Measurements from ENCODE around the gene CDC37. TPM values are rescaled to one million over a fixed set of nuclear protein-coding genes. Genes with fewer than 3 reads are reported as not detected.

CDC37 gene
- total RNA-seq, 1 experiment from 2014 or later, result 204 TPM

GRCh38 chr19:10356431-10356830 lies 46.9 kb downstream of the CDC37 start:
- POLR2A ChIA-PET, result no interaction called here
- Mint-ChIP-seq H3K4me1 (peaks cover 14% of the 10 kb centered on the region), H3K4me3 (no peak overlapping the region), H3K9me3 (no peaks in the 10 kb centered on the region), H3K27ac (no peak overlapping the region), H3K27me3 (ENCODE audit: low read depth) (no peaks in the 10 kb centered on the region), H3K36me3 (no peaks in the 10 kb centered on the region; the same call in 1 of the 2 replicates)
- TF ChIP-seq CTCF (IDR thresholded peaks at IDR 0.05), result no peak
- no peak for TF ChIP-seq PRRX2 (CRISPR knock-in tag; IDR thresholded peaks at IDR 0.05)
- no peak for TF ChIP-seq ZNF232 (CRISPR knock-in tag; IDR thresholded peaks at IDR 0.05)
- TF ChIP-seq, protein P1, sequence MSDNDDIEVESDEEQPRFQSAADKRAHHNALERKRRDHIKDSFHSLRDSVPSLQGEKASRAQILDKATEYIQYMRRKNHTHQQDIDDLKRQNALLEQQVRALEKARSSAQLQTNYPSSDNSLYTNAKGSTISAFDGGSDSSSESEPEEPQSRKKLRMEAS (CRISPR knock-in tag; IDR thresholded peaks at IDR 0.05), result no peak
- no peak for TF ChIP-seq NFATC4 (CRISPR knock-in tag; IDR thresholded peaks at IDR 0.05)
- no peak for TF ChIP-seq SMAD3 (CRISPR knock-in tag; IDR thresholded peaks at IDR 0.05; ENCODE audit: borderline replicate concordance)
- TF ChIP-seq, protein P2, sequence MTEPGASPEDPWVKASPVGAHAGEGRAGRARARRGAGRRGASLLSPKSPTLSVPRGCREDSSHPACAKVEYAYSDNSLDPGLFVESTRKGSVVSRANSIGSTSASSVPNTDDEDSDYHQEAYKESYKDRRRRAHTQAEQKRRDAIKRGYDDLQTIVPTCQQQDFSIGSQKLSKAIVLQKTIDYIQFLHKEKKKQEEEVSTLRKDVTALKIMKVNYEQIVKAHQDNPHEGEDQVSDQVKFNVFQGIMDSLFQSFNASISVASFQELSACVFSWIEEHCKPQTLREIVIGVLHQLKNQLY (CRISPR knock-in tag; IDR thresholded peaks at IDR 0.05), result no peak
- TF ChIP-seq HMGXB4 (CRISPR knock-in tag; IDR thresholded peaks at IDR 0.05), result no peak
- no peak for TF ChIP-seq AFF4 (CRISPR knock-in tag; IDR thresholded peaks at IDR 0.05; ENCODE audit: borderline replicate concordance)
- TF ChIP-seq ZNF423 (CRISPR knock-in tag; IDR thresholded peaks at IDR 0.05), result no peak
- TF ChIP-seq E2F4 (CRISPR knock-in tag; IDR thresholded peaks at IDR 0.05; ENCODE audit: borderline replicate concordance, low read depth), result no peak
- no peak for TF ChIP-seq FOXJ3 (CRISPR knock-in tag; IDR thresholded peaks at IDR 0.05; ENCODE audit: borderline replicate concordance)
- TF ChIP-seq NR3C1 (CRISPR knock-in tag; conservative IDR thresholded peaks at IDR 0.05; ENCODE audit: low read depth), result no peak
- no peak for TF ChIP-seq ZNF219 (CRISPR knock-in tag; IDR thresholded peaks at IDR 0.05; ENCODE audit: borderline replicate concordance)
- TF ChIP-seq JAZF1 (CRISPR knock-in tag; IDR thresholded peaks at IDR 0.05), result no peak
- TF ChIP-seq, protein P3, sequence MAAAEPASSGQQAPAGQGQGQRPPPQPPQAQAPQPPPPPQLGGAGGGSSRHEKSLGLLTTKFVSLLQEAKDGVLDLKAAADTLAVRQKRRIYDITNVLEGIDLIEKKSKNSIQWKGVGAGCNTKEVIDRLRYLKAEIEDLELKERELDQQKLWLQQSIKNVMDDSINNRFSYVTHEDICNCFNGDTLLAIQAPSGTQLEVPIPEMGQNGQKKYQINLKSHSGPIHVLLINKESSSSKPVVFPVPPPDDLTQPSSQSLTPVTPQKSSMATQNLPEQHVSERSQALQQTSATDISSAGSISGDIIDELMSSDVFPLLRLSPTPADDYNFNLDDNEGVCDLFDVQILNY (CRISPR knock-in tag; IDR thresholded peaks at IDR 0.05), result no peak
- TF ChIP-seq SOX15 (CRISPR knock-in tag; IDR thresholded peaks at IDR 0.05), result no peak
- TF ChIP-seq RELA (CRISPR knock-in tag; IDR thresholded peaks at IDR 0.05; ENCODE audit: borderline replicate concordance), result no peak
- ATAC-seq, result no peak
- CTCF ChIA-PET, result interaction anchor here (1.3 kb wide), 1 partner anchor 32 kb away, joined by 3 read pairs; no protein-coding TSS in a partner anchor
- no peak for DNase-seq (ENCODE audit: low spot score)
